Astrocyte (in vitro differentiated cells and primary cell): ENCODE results near the gene CETN1. TPM values are rescaled to one million over a fixed set of nuclear protein-coding genes. Genes with fewer than 3 reads are reported as not detected.
A peak's percentile ranks its signal among the peaks of the same experiment; 100 is the strongest.

ENCODE experiments used
- DNase-seq: peaks from one replicate; pipeline ENCODE4 v3.0.0-alpha.2; 2010; ENCODE audit warnings: low read depth
- FAIRE-seq: peaks from 2 replicates; lab custom pipeline; 2011; peaks lifted over from hg19 to GRCh38; lab: Jason Lieb, UNC
- H2AFZ ChIP-seq: 2 replicates; pipeline ENCODE4 v1.6.0; 2012; ENCODE audit warnings: low read depth, low read length, inconsistent platforms
- H3K27ac ChIP-seq: 2 replicates; pipeline ENCODE4 v1.5.1; 2011; ENCODE audit warnings: low read depth, low read length, inconsistent platforms
- H3K27me3 ChIP-seq: 2 replicates; pipeline ENCODE4 v1.6.0; 2011; ENCODE audit warnings: low read length, inconsistent platforms; ENCODE audit not compliant: insufficient read depth
- H3K36me3 ChIP-seq: 2 replicates; pipeline ENCODE4 v1.5.1; 2011; ENCODE audit warnings: low read length, inconsistent platforms; ENCODE audit not compliant: insufficient read depth
- H3K4me1 ChIP-seq: 2 replicates; pipeline ENCODE4 v1.5.1; 2011; ENCODE audit warnings: low read length, inconsistent platforms; ENCODE audit not compliant: insufficient read depth
- H3K4me2 ChIP-seq: 2 replicates; pipeline ENCODE4 v1.6.0; 2012; ENCODE audit warnings: low read length, inconsistent platforms
- H3K4me3 ChIP-seq: 2 replicates; pipeline ENCODE4 v1.5.1; 2011; ENCODE audit warnings: low read depth, mild to moderate bottlenecking, low read length, inconsistent platforms; ENCODE audit not compliant: insufficient read depth
- H3K79me2 ChIP-seq: 2 replicates; pipeline ENCODE4 v1.6.0; 2012; ENCODE audit warnings: mild to moderate bottlenecking, low read length, inconsistent platforms; ENCODE audit not compliant: insufficient read depth
- H3K9ac ChIP-seq: 2 replicates; pipeline ENCODE4 v1.6.0; 2012; ENCODE audit warnings: mild to moderate bottlenecking, low read length, inconsistent platforms
- H3K9me3 ChIP-seq: 2 replicates; pipeline ENCODE4 v1.5.1; 2012; ENCODE audit warnings: low read depth, mild to moderate bottlenecking, low read length, inconsistent platforms; ENCODE audit not compliant: insufficient read depth
- H4K20me1 ChIP-seq: 2 replicates; pipeline ENCODE4 v1.6.0; 2012; ENCODE audit warnings: low read length, inconsistent platforms; ENCODE audit not compliant: insufficient read depth
- H3K27ac Mint-ChIP-seq: one replicate; pipeline ENCODE4 v1.8.0; 2021; ENCODE audit warnings: mild to moderate bottlenecking, mixed read lengths; ENCODE audit not compliant: unreplicated experiment
- H3K27me3 Mint-ChIP-seq: one replicate; pipeline ENCODE4 v1.8.0; 2021; ENCODE audit warnings: low read depth, mixed read lengths; ENCODE audit not compliant: unreplicated experiment
- H3K36me3 Mint-ChIP-seq: one replicate; pipeline ENCODE4 v1.8.0; 2021; ENCODE audit warnings: low read depth, mixed read lengths; ENCODE audit not compliant: unreplicated experiment
- H3K4me1 Mint-ChIP-seq: one replicate; pipeline ENCODE4 v1.8.0; 2021; ENCODE audit warnings: low read depth, mixed read lengths; ENCODE audit not compliant: unreplicated experiment
- H3K4me3 Mint-ChIP-seq: one replicate; pipeline ENCODE4 v1.8.0; 2021; ENCODE audit warnings: mild to moderate bottlenecking, moderate library complexity, mixed read lengths; ENCODE audit not compliant: unreplicated experiment
- H3K9me3 Mint-ChIP-seq: one replicate; pipeline ENCODE4 v1.8.0; 2021; ENCODE audit warnings: mild to moderate bottlenecking, mixed read lengths; ENCODE audit not compliant: unreplicated experiment
- EZH2 ChIP-seq: IDR thresholded peaks from 2 replicates; pipeline ENCODE4 v1.6.1; 2012; ENCODE audit warnings: mild to moderate bottlenecking, low read length, inconsistent platforms; ENCODE audit not compliant: insufficient read depth
- total RNA-seq: library from RNA; stranded (reverse); gene quantifications from 2 replicates; pipeline ENCODE4 v1.2.1, GENCODE V29; 2021
- TF ChIP-seq, protein P1 (sequence below): IDR thresholded peaks from 2 replicates; pipeline ENCODE4 v1.5.1; 2011; ENCODE audit warnings: low read depth, mild to moderate bottlenecking, inconsistent platforms, low read length, moderate library complexity; ENCODE audit not compliant: insufficient read depth

CETN1 gene
- total RNA-seq, 1 donor from 2014 or later, result not detected

DNA sequence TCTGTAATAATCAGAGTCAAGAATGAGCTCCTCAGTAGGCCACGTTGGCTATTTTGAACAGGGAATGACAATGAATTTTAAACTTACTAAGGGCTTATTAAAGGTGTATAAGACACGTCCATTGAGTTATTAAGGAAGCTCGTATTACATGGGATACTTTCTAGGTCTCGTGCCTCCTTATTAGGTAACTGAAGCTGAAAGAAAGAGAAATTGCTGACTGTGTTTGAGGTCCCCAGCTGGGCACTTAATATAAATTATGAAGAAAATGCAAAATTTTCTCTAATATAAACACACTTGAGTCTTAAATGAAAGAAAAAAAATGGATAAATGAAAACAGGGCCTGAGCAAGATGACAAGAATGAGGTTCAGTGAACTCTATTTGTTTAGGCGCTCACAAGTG lies 38.4 kb downstream of the CETN1 start:
- H3K4me2 ChIP-seq, result no peak overlapping the region
- Mint-ChIP-seq H3K4me1 (peaks cover 5% of the 10 kb centered on the region), H3K27me3 (peaks cover 12% of the 10 kb centered on the region), H3K27ac (no peak overlapping the region), H3K4me3 (no peak overlapping the region), H3K36me3 (no peaks in the 10 kb centered on the region), H3K9me3 (no peaks in the 10 kb centered on the region)
- no peak overlapping the region for H3K27ac ChIP-seq
- no peak for FAIRE-seq
- H4K20me1 ChIP-seq, result no peaks in the 10 kb centered on the region
- DNase-seq, result no peak
- H3K36me3 ChIP-seq, result no peaks in the 10 kb centered on the region
- no peak overlapping the region for H3K9ac ChIP-seq
- TF ChIP-seq EZH2, result no peak
- TF ChIP-seq, protein P1, sequence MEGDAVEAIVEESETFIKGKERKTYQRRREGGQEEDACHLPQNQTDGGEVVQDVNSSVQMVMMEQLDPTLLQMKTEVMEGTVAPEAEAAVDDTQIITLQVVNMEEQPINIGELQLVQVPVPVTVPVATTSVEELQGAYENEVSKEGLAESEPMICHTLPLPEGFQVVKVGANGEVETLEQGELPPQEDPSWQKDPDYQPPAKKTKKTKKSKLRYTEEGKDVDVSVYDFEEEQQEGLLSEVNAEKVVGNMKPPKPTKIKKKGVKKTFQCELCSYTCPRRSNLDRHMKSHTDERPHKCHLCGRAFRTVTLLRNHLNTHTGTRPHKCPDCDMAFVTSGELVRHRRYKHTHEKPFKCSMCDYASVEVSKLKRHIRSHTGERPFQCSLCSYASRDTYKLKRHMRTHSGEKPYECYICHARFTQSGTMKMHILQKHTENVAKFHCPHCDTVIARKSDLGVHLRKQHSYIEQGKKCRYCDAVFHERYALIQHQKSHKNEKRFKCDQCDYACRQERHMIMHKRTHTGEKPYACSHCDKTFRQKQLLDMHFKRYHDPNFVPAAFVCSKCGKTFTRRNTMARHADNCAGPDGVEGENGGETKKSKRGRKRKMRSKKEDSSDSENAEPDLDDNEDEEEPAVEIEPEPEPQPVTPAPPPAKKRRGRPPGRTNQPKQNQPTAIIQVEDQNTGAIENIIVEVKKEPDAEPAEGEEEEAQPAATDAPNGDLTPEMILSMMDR, result no peak
- no peaks in the 10 kb centered on the region for H3K9me3 ChIP-seq
- H3K4me1 ChIP-seq, result no peaks in the 10 kb centered on the region
- no peak overlapping the region for H3K4me3 ChIP-seq
- peaks cover 24% of the 10 kb centered on the region for H3K27me3 ChIP-seq
- H2AFZ ChIP-seq, result no peak overlapping the region
- H3K79me2 ChIP-seq, result no peaks in the 10 kb centered on the region

DNA sequence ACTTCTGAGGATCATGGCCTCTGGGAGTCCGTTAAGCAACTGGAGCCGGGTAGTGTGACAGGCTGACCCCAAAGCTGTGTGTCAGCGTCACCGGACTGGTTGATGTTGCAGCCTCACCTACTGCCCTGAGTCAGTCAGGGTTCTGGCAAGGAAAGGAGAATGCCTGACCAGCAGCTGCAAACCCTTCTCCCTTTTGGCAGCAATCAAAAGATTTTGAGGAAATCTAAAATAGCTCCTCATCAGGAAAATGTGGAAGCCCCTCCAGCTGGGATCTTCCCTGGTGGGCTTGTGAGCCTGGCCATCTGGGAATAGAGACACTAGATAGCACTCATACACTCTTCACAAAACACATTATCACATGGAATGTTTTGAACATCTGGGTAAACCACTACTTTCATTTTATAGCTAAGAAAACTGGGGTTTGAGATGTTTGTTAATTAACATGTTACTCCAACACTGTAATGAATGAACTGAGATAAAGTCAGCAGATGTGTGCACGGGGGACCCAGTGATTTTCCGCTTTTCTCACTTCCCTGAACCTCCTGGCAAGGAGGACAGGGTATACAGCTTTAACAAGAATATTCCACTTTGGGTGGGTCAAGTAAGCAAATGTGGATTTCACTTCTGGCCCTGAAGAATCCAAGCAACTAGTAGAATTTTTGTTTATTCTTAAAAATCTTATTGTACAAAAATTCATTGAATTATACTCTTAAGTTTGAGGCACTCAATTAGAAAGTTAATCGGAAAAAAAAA lies 41.3 kb downstream of the CETN1 start:
- Histone ChIP-seq H3K4me1 (no peaks in the 10 kb centered on the region), H3K27me3 (peaks cover 22% of the 10 kb centered on the region), H3K9ac (no peak overlapping the region), H3K4me3 (no peak overlapping the region), H3K4me2 (no peak overlapping the region), H3K79me2 (no peaks in the 10 kb centered on the region), H4K20me1 (no peaks in the 10 kb centered on the region), H3K9me3 (no peaks in the 10 kb centered on the region), H2AFZ (no peak overlapping the region), H3K27ac (no peak overlapping the region), H3K36me3 (no peaks in the 10 kb centered on the region)
- Mint-ChIP-seq H3K9me3 (no peaks in the 10 kb centered on the region), H3K4me3 (no peak overlapping the region), H3K27ac (no peak overlapping the region), H3K36me3 (no peaks in the 10 kb centered on the region), H3K4me1 (no peaks in the 10 kb centered on the region), H3K27me3 (peaks cover 16% of the 10 kb centered on the region)
- TF ChIP-seq, protein P1, result no peak
- TF ChIP-seq EZH2, result no peak
- peak; percentile 40 for DNase-seq
- FAIRE-seq, result no peak

DNA sequence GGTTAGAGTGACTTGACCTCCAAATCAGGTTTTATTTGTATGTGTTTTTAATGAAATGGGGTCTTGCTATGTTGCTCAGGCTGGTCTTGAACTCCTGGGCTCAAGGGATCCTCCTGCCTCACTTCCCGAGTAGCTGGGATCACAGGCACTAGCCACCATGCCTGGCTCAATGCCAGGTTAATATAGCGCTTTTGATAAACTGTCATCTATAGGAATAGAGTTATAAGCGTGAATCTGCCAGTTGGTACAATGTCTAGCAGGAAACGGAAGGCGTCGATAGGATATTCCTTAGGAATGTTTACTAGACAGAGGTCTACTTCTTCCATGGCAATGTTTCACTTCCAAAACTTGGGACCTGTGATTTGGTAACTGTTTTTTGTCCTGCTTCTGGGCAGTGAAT lies 42.1 kb downstream of the CETN1 start:
- Histone ChIP-seq H3K9me3 (no peaks in the 10 kb centered on the region), H3K4me1 (no peaks in the 10 kb centered on the region), H3K4me2 (no peak overlapping the region), H3K4me3 (no peak overlapping the region), H3K79me2 (no peaks in the 10 kb centered on the region), H2AFZ (no peak overlapping the region), H3K36me3 (no peaks in the 10 kb centered on the region), H3K27me3 (peaks cover 22% of the 10 kb centered on the region), H3K9ac (no peak overlapping the region), H4K20me1 (no peaks in the 10 kb centered on the region), H3K27ac (no peak overlapping the region)
- Mint-ChIP-seq H3K4me1 (no peaks in the 10 kb centered on the region), H3K36me3 (no peaks in the 10 kb centered on the region), H3K27me3 (peaks cover 16% of the 10 kb centered on the region), H3K4me3 (no peak overlapping the region), H3K9me3 (no peaks in the 10 kb centered on the region), H3K27ac (no peak overlapping the region)
- DNase-seq, result no peak
- no peak for TF ChIP-seq EZH2
- TF ChIP-seq, protein P1, result no peak
- FAIRE-seq, result no peak
